ENCODE measurements around the gene ATP5ME.

The ATP5ME gene

DNA sequence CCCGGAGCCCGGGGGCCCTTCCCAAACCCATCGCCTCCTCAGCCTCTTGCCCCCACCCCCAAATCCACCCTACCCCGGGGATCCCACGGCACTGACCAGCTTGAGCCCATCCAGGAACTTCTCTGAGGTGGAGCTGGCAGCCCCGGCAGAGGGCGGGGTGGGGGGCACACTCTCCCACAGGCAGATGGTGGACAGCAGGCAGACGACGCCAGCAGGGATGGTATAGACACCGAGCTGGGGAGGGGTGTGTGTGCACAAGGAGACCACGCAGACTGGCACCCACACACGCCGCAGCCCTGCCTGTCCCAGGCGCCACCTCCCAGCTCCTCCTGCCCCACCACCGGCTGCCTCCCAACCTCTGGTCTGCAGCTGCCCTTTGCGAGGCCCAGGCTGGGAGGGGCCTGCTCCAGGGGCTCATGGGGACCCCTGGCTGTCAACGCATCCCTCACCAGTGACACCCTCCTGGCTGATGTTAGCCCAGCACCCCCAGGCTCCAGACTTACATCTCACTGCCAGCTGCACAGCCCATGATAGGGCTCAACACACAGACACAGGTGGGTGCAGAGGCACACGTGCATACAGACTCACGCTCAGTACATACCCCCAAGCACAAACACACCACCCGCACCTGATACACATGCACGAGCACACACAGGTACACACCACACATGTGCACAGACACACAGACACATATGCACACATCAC lies 10.7 kb upstream of the ATP5ME start:
- FAIRE-seq (no peak), DNase-seq (ENCODE audit: low spot score) (no peak)

DNA sequence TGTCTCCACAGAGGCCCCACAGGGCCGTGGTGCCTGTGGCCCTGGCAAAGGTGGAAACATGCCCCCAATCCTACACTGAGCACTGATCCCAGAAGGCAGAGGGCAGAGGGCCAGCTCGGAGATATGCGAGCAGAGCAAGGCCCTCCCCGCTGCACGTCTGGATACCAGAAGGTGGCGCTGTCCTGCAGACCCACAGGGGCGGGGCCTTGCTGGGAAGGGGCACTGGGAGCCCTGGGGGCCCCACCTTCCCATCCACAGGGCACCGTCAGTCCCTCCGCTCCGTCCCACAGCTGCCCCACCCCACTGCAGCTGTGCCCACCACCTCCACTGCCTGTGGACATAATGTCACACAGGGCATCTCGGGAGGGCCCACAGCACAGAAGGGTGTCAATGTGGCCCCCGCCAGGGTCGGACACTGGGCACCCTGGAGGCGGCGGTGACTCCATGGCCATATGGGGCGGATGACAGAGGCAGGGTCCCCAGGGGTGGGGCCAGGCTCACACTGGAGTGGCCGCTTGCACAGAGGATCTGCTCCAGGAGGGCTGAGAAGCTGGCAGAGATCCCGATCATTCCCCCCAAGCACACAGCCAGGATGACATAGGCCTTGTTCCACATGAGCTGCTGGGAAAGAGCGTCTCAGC lies 10.0 kb upstream of the ATP5ME start:
- DNase-seq (ENCODE audit: low spot score): peak; percentile 30
- no peak for FAIRE-seq

DNA sequence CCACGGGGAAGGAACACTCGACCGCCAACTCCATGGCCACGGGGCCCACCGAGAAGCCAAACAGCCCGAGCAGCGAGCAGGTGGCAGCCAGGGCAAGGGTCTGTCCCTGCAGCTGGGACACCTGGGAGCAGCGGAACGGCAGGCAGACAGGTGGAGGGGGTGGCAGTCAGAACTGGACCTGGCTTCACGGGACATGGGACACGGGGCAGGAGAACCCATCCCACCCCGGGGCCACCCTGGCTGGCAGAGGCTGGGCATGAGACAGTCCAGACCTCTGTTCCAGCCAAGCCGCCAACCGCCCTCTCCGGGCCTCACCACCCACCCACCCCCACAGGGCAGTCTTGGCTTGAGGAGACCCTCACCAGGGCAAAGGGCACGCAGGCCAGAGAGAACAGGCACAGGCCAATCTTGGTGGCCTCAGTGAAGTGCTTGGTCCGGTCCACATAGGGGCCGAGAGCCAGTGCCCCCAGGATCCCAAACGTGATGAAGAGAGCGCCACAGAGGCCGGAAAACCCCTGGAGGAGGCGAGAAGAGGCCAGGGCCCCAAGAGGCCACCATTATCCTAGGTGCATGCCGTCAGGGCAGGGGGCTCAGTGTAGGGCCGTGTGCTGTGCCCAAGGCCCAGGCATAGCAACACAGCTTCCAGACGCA lies 9.3 kb upstream of the ATP5ME start:
- DNase-seq (ENCODE audit: low spot score) (no peak), FAIRE-seq (no peak)

DNA sequence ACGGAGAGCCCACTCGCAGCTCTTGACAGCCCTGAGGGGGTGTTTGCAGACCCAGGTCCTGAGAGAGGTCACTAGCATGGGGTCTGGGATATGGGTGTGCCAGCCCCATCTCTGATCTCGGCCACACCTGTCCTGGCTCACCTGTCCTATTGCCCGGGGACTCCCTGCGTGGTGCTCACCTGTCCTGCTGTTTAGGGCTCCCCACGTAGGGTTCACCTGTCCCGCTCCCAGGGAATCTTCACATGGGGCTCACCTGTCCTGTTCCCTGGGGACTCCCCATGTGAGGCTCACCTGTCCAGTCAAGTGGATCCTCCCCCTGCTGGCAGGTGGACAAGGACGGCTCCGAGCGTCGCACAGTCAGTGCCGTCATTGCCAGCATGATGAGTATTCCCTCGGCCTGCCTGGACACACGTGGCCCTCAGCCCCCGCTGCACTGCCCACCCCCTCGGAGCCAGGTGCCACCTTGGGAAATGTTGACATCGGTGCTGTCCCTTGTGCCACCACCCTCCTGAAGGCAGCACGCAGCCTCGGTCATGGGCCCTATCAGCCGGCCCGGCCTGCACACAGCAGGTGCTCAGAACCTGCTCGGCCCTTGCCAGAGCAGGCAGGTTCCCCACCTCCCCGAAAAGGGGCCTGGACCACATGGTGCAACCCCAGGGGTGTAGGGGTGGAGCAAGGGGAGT lies 8.6 kb upstream of the ATP5ME start:
- FAIRE-seq (no peak), DNase-seq (ENCODE audit: low spot score) (no peak)

DNA sequence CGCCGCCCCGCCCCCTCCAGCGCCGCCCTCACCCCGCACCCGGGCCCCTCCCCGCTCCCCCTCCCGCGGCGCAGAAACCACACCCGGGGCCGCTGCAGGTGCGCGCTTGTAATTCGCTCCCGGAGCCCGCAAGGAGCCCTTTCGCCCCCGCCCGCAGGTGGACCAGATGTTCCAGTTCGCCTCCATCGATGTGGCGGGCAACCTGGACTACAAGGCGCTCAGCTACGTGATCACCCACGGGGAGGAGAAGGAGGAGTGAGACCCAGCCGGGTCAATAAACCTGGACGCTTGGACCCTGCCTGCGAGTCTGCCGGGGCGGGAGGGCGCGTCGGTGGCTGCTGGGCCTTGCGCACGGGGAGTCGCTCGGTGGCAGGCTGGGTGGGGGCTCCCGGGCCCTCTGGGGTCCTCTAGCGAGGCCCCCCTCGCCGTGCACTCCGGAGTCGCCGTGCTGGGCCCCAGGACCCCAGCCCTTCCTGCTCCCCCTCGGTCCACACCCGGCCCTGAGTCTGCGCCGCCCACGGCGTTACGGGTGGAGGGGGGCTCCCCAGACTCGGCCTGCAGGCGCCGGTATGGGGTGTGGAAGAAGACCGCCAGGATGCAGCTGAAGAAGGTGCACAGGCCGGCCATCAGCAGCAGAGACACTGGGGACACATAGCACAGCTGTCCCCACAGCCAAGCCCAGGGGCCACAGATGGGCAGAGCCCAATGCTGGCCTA lies 7.8 kb upstream of the ATP5ME start:
- DNase-seq (ENCODE audit: low spot score): no peak
- no peak for FAIRE-seq

DNA sequence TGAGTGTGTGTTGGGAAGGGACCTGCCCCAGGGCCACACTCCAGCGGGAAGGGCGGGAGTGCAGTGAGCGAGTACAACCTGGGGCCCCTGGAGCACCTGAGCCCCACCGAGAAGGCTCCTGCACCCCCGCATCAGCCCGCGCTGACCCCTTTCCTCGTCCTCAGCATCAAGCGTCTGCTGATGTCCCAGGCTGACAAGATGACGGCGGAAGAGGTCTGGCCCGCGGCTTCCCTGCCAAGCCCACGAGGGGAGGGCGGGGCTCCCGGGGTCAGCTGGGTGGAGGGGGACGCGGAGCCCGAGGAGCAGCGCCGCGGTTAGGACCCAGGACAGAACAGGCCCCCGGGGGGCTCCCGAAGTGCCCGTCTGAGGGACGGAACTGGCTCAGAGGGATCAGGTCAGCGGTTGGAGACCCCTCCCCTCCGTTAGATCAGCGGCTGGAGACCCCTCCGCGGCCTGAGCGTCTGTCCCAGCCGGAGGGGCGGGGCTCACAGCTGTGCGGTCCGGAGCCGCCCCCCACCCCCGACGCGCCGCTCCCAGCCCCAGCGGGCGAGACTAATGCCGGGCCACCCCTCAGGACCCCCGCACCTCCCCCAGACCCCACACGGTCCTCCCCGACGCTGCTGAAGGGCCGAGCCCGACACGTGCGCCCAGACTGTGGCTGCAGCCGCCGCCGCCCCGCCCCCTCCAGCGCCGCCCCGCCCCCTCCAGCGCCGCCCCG lies 7.0 kb upstream of the ATP5ME start:
- no peak for DNase-seq (ENCODE audit: low spot score)

DNA sequence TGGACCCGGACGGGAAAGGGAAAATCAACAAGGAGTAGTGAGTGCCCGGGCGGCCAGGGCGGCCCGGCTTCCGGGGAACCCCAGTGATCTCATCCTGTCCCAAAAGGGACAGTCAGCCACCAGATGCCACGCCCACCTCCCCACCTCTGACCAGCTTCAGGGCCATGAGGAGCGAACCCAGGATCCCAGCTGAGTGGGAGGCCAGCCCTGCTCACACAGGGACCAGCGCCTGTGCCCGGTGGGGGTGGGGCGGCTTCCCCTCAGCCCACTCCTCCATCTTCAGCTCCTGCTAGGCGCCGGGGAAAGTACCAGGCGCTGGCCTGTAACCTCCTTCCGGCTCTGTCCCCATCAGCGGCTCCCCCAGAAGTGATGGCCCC lies 6.5 kb upstream of the ATP5ME start:
- FAIRE-seq (no peak), DNase-seq (ENCODE audit: low spot score) (no peak)

More for the DNA sequence above, 7.0 kb upstream of the ATP5ME start:
- FAIRE-seq: no peak

DNA sequence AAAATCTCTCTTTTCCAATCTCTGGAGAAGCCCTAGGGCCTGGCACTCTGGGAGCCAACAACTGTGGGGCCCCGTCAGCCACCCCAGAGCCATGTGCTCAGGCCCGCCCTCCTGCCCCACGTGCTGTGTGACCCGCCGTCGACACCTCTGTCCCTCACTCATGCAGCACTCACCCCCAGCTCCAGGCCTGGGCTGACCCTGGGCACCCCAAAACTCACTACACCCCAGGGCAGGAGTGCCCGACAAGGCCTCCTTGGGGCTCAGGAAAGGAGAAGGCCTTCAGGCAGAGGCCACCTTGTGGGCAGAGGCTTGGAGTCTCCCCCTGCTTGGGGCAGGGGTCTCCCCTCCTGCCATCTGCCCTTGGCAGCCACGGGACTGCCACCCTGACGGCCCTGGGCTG lies 6.0 kb upstream of the ATP5ME start:
- DNase-seq (ENCODE audit: low spot score) (no peak), FAIRE-seq (no peak)

DNA sequence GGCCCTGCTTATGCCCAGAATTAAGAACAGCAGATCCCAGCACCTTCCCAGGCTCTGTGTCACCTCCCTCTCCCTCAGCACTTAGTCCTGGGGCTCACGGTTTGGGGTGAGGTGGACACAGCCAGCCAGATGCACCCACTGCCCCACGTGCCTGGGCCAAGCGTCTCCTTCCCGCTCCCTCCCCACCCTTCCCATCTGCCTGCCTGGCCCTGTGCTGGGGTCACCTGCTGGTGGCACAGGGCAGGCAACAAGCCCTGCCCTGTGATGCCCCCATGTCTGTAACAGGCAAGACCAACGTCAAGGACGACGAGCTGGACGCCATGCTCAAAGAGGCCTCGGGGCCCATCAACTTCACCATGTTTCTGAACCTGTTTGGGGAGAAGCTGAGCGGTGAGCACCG lies 5.6 kb upstream of the ATP5ME start:
- DNase-seq (ENCODE audit: low spot score) (no peak), FAIRE-seq (no peak)

DNA sequence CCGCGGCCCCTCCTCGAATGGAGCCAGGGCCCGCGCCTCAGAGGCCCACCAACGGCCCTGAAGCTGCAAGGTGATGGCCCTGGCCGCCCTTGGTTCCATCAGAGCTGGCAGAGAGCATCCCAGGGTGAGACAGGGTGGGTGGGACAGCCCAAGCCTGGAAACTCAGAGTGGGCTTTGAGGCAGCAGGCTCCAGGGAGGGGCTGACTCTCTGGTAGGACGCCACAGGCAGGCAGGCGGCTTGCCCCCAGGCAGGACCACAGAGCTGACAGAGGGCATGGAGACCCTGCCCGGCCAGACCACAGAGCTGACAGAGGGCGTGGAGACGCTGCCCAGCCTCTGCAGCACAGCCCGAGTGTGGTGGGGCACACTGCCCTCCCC lies 5.0 kb upstream of the ATP5ME start:
- DNase-seq (ENCODE audit: low spot score) (no peak), FAIRE-seq (no peak)

DNA sequence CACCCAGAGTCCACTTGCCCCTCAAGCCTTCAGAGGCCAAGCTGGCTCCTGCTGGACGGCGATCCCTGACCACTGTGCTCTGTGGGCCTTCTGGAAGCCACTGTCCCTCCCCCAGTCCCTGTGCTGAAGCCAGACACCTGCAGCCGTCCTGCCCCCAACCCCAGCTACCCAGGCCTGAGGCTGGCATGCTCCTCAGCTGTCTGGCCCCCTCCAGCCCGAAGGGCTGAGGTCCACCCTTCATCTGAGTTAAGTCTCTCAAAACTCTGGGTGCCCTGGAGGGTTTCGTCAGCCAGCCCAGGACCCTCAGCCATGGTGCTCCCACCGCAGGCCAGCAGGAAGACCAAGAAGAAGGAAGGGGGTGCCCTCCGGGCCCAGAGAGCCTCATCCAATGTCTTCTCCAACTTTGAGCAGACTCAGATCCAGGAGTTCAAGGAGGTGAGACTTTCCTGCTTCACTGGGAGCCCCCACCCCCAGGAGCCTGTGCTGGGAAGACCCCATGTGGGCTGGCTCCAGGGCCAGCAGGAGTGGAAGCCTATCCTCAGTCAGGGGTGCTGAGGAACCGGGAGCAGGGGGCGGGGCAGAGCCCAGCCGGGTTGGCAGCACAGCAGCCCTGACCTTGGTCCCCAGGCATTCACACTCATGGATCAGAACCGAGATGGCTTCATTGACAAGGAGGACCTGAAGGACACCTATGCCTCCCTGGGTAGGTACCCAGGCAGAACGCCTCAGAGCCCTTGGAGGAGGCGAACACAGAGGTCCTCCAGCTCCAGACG lies 4.4 kb upstream of the ATP5ME start:
- FAIRE-seq (no peak), DNase-seq (ENCODE audit: low spot score) (no peak)

DNA sequence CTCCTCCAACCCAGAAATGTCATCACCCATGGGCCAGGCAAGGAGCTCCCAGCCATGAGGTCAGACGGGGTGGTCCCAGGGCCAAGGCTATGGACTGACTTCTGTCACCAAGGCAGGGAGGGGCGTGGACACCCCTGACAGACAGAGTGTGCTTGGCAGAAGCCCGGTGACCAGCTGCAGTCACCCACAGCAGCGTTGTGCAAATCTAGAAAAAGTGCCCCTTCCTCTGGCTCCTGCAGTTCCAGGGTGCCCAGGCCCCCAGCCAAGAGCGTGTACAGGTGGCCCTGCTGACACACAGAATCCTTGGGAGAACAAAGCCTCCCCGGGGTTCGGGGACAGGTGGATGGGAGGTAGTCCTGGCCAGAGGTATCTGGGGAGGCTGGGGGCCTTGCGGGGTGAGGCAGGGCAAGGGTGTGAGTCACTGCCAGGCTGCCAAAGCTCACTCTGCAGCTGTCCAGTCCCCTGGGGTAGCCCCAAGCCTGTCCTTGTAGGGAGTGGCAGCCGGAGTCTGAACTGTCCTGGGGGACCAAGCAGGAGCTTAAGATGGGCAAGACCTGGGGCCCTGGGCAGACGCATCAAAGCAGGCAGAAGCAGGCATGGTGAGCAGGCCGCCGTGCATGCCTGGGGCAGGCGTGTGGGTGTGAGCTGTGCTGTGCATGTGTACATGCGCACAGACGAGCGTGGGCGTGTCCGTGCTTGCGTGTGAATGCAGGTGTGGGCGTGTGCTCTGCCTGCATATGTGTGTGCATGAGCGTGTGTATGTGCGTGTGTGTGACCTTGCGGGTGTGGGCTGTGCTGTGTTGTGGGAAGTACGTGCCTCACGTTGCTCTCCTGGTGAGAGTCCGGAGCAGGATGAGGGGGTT lies 3.6 kb upstream of the ATP5ME start:
- no peak for FAIRE-seq
- no peak for DNase-seq (ENCODE audit: low spot score)

DNA sequence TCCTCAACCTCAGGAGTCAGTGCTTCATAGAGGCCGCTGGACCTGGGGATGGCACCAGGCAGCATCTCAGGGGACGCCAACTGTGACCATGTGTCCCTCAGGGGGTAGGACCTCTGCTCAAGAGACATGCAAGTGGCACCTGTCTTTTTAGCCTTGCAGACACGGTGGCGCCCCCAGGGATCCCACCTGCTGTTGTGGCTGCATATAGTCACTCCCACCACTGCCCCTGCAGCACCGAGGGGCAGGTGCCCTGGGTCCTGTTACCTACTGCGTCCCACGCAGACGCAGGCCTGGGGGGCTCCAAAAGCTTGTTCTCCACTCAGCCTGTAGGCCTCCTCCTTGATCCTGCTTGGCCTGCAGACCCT lies 2.8 kb upstream of the ATP5ME start:
- DNase-seq (ENCODE audit: low spot score): no peak
- no peak for FAIRE-seq

DNA sequence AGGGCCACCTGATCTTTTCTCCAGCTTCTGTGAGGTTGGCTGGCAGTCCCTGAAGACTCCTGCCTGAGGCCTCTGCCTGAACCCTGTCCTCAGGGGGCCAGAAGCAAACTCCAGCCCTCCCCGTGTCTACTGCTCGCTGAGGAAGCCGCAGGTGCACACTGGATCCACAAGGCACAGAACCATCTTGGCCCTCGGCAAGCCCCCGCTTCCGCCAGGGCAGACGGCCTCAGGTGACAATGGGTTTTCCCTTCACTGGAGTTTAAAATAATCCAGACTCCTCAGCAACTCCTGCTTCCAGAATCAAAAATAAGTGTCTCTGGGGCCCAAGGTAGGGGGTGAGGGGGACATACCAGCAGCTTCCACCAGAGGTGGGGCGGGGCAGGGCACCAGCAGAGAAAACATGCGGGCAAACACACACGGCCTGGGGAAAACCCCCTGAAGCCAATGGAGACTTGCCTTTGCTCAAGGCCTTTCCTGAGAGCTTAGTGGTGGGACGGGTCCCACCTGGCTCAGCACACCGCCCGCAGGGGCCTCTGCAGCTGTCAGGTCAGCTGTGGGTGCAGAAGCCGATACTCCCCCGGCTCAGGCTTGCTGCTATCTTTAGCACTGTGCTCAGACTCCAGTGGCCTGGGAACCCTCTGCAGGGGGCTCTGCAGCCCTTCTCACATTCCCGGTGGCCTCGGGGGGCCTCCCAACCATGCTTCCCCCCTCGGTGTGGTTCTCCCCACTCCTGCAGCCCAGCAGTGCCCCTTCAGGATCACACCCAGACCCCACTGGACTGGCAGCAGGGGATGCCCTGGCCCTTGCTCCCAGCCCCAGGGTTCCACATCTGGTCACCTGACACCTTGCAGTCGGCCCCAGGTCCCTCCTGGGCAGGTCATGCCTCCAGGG lies 2.1 kb upstream of the ATP5ME start:
- DNase-seq (ENCODE audit: low spot score) (no peak), FAIRE-seq (no peak)

DNA sequence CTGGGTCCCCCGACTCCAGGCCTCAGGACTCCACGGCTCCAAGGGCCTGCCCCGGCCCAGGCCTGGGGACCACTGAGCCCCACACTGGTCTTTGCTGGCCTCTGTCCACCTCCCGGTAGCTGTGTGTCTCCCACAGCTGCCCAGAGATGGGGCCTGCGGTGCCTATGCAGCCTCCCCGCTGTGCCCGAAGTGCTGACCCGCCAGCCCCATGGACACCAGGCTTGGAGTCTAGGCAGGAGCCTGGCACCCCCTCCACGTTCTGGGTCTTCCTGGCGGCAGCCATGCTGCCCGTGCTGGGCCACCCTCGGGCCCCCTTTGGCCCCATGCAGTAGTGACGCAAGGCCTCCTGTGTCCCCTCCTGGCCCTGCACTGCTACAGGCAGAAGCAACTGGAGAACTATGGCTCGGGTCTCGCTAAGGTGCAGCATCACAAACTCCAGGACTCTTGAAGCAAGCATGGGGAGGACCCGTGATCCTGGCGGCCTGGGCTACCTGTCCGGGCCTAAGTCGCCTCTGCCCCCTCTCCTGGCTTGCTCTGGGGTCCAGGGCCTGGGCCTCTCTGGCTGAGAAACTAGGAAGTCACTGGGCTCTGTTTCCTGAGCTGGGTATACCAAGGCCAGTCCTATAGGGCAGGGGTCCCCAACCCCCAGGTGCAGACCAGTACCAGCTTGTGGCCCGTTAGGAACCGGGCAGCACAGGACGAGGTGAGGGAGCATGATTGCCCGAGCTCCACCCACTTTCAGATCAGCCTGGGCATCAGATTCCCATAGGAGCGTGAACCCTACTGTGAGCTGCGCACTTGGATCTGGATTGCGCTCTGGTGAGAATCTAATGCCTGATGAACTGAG lies 1.2 kb upstream of the ATP5ME start:
- FAIRE-seq (no peak), DNase-seq (ENCODE audit: low spot score) (no peak)

DNA sequence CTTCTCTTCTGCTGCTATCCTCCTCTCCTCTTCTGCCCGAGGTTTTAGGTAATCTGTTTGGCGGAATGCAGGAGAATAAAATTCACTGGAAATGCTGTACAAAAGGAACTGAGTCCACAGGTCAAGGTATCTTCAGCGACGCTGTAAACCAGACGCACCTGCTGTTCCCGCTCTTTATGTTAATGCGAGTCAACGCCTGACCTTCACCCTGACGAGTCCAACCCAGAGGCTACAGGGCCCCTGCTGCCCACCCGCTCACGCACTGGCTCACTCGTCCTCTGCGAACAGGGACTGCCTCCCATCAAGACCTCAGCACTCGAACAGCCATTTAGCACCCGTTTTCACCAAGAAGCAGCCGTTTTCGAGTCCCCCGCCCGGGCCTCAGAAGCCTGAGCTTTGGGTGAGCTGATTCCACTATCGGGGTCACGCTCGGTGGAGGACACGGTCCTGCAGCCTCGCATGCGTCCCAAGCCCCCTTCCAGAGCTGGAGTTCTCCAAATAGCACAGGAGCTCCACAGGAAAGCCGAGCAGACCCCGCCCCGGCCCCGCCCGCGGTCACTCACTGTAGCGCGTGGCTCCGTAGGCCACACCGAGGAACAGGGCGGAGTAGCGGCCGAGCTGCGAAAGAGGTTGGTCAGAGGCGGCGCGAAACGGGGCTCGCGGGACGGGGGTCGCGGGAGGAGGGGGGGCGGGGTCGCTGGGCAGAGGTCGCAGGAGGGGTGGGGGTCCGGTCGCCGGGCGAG lies 556 bp downstream of the ATP5ME start:
- DNase-seq (ENCODE audit: low spot score) (no peak), FAIRE-seq (no peak)

DNA sequence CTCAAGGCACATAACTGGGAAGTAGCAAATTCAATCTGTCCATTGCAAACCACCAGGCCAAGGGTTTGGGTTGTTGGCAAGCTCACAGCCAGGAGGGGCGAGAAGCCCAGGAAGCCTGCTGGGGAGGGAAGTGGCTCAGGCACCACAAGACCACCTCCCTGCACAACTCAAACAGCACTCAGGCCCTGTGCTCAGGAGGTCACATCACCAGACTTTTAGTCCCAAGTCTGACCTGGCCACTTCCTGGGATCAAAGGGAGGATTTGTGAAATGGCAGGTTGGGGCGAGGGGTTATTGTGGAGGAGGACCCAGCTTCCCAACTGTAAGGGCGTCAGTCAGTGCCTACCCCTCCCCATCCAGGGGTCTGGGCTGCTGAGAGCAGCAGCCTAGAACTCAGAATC lies 2.3 kb downstream of the ATP5ME start:
- DNase-seq (ENCODE audit: low spot score): no peak
- no peak for FAIRE-seq

Measured in urothelium cell line (cell line).